Keratinocyte (primary cell): Measurements from ENCODE around the gene SLC35F2. TPM values are rescaled to one million over a fixed set of nuclear protein-coding genes. Genes with fewer than 3 reads are reported as not detected.

Experiments used
- DNase-seq: peaks from one replicate; pipeline ENCODE4 v3.0.0-alpha.2; 2011; ENCODE audit warnings: low read depth, missing footprints, low spot score
- FAIRE-seq: peaks from 2 replicates; lab custom pipeline; 2011; peaks lifted over from hg19 to GRCh38; lab: Jason Lieb, UNC
- H2AFZ ChIP-seq: 2 replicates; pipeline ENCODE4 v1.6.0; 2012; ENCODE audit warnings: low read length, control low read depth, inconsistent platforms; ENCODE audit not compliant: control insufficient read depth
- H3K27ac ChIP-seq: 2 replicates; pipeline ENCODE4 v1.5.1; 2011; ENCODE audit warnings: low read length; ENCODE audit not compliant: control insufficient read depth, insufficient read depth
- H3K27me3 ChIP-seq: 3 replicates; pipeline ENCODE4 v1.6.0; 2011; ENCODE audit warnings: low read length; ENCODE audit not compliant: control insufficient read depth, insufficient read depth; ENCODE audit errors: extremely low read depth
- H3K36me3 ChIP-seq, 2 experiments: 2 replicates in 1 of 2; 3 replicates in 1 of 2; pipeline ENCODE4 v1.5.1; 2011; ENCODE audit warnings: low read length in 2 of 2, mild to moderate bottlenecking in 1 of 2; ENCODE audit not compliant: control insufficient read depth in 2 of 2, insufficient read depth in 2 of 2; ENCODE audit errors: extremely low read depth in 1 of 2
- H3K4me1 ChIP-seq: 3 replicates; pipeline ENCODE4 v1.5.1; 2011; ENCODE audit warnings: low read length; ENCODE audit not compliant: control insufficient read depth, insufficient read depth; ENCODE audit errors: extremely low read depth
- H3K4me2 ChIP-seq: 3 replicates; pipeline ENCODE4 v1.6.0; 2011; ENCODE audit warnings: low read depth, low read length; ENCODE audit not compliant: control insufficient read depth, insufficient read depth; ENCODE audit errors: extremely low read depth
- H3K4me3 ChIP-seq, 3 experiments: fragments of 200-600 bp in 1 of 3; sonication (generic) in 1 of 3; 2 replicates in 2 of 3; 3 replicates in 1 of 3; pipeline ENCODE4 v1.5.1; 2011 to 2016; ENCODE audit warnings: low read length in 3 of 3, mild to moderate bottlenecking in 3 of 3, control low read depth in 2 of 3, inconsistent platforms in 1 of 3, low read depth in 1 of 3, mixed read lengths in 1 of 3, mixed run types in 1 of 3, moderate library complexity in 1 of 3; ENCODE audit not compliant: control insufficient read depth in 2 of 3, insufficient read depth in 2 of 3; ENCODE audit errors: extremely low read depth in 1 of 3
- H3K79me2 ChIP-seq: 2 replicates; pipeline ENCODE4 v1.6.0; 2012; ENCODE audit warnings: low read length; ENCODE audit not compliant: control insufficient read depth, insufficient read depth
- H3K9ac ChIP-seq: 3 replicates; pipeline ENCODE4 v1.6.0; 2011; ENCODE audit warnings: low read length; ENCODE audit not compliant: control insufficient read depth, insufficient read depth; ENCODE audit errors: extremely low read depth
- H3K9me1 ChIP-seq: 3 replicates; pipeline ENCODE4 v1.6.0; 2011; ENCODE audit warnings: low read length; ENCODE audit not compliant: control insufficient read depth, insufficient read depth; ENCODE audit errors: extremely low read depth
- H3K9me3 ChIP-seq: 2 replicates; pipeline ENCODE4 v1.5.1; 2012; ENCODE audit warnings: low read depth, low read length; ENCODE audit not compliant: control insufficient read depth
- H4K20me1 ChIP-seq: 3 replicates; pipeline ENCODE4 v1.6.0; 2011; ENCODE audit warnings: low read length; ENCODE audit not compliant: control insufficient read depth, insufficient read depth; ENCODE audit errors: extremely low read depth
- EZH2 ChIP-seq: IDR thresholded peaks from one replicate; pipeline ENCODE4 v1.6.1; 2012; ENCODE audit warnings: inconsistent platforms, mild to moderate bottlenecking, low read length, moderate library complexity
- dilution Hi-C: fragments of 300-500 bp; cut with MboI; formaldehyde crosslinking; loops from one replicate; pipeline ENCODE4 v1.7.0; 2020; ENCODE audit warnings: low sequenced_read_pairs; ENCODE audit not compliant: extremely low pct_ligation_motif_present
- polyA plus RNA-seq, 5 experiments: library from polyadenylated mRNA; depleted of rRNA in 3 of 5; stranded (reverse) in 3 of 5; stranded (forward) in 1 of 5; unstranded in 1 of 5; fragments of >200 nt; gene quantifications; 1 replicate in 1 of 5; 2 replicates in 3 of 5; 3 replicates in 1 of 5; pipeline versions ENCODE4 v1.2.1 to v1.2.3, GENCODE V29; 2011 to 2012; ENCODE audit warnings: missing spikeins in 2 of 5, low read depth in 1 of 5, low replicate concordance in 1 of 5
- TF ChIP-seq, protein P1 (sequence below), 3 experiments: IDR thresholded peaks in 1 of 3; conservative IDR thresholded peaks in 1 of 3; optimal IDR thresholded peaks in 1 of 3; 2 replicates in 2 of 3; 3 replicates in 1 of 3; pipeline versions ENCODE3 to v1.5.1; 2011; ENCODE audit warnings: low read length in 3 of 3, mild to moderate bottlenecking in 3 of 3, moderate library complexity in 2 of 3, control low read depth in 1 of 3, inconsistent platforms in 1 of 3; ENCODE audit not compliant: insufficient read depth in 2 of 3; ENCODE audit errors: extremely low read depth in 1 of 3

The SLC35F2 gene
- polyA plus RNA-seq, 1 donor (not counting 4 experiments of a cell fraction or from before 2014, with no cell fraction given): 47.2 TPM

DNA sequence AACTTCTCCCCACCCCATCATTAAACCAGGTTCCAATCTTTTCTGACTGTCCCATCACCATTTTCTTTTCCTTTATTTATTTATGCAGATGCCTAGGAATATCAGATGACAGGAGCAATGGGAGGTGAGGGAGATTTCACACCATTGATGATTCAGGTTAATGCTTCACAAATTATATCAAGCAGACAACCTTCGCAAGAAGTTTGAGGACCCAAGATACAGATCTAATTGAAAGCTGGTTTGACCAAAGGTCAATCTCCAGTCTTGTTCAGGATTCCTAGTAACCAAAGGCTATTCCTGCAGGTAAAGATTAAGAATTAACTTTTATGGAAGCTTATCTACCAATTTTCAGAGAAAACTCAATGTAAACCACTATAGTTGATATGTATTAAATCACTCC, 54.4 kb downstream of the SLC35F2 start:
- H3K9me3 ChIP-seq: no peaks in the 10 kb centered on the region

DNA sequence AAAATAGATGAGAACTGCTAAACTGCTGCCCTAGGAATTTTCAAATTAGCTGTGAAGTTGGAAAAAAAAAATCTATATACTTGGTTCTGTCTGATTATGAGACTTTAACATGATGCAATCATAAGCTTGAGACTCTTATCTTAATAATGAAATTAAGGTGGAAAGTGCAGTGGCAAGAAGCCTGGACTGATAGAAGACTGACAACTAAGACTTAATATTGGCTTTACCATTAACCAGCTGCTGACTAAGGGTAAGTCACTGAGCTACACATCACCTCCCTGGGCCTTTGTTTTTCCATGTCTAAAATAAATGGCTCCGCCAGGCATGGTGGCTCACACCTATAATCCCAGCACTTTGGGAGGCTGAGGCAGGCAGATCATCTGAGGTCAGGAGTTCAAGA, 56.9 kb downstream of the SLC35F2 start:
- no peak for DNase-seq
- H3K9me3 ChIP-seq: no peaks in the 10 kb centered on the region

More for the DNA sequence above, 54.4 kb downstream of the SLC35F2 start:
- dilution Hi-C loops: no loop called here
- Histone ChIP-seq H3K36me3 (peaks cover 6 to 27% of the 10 kb centered on the region in 2 experiments), H4K20me1 (no peaks in the 10 kb centered on the region), H3K4me2 (no peak overlapping the region), H3K9ac (no peak overlapping the region), H3K4me3 (no peak overlapping the region), H2AFZ (no peak overlapping the region), H3K9me1 (no peaks in the 10 kb centered on the region), H3K27me3 (no peaks in the 10 kb centered on the region), H3K79me2 (no peaks in the 10 kb centered on the region), H3K27ac (no peak overlapping the region), H3K4me1 (no peaks in the 10 kb centered on the region)
- DNase-seq: no peak
- TF ChIP-seq, protein P1, sequence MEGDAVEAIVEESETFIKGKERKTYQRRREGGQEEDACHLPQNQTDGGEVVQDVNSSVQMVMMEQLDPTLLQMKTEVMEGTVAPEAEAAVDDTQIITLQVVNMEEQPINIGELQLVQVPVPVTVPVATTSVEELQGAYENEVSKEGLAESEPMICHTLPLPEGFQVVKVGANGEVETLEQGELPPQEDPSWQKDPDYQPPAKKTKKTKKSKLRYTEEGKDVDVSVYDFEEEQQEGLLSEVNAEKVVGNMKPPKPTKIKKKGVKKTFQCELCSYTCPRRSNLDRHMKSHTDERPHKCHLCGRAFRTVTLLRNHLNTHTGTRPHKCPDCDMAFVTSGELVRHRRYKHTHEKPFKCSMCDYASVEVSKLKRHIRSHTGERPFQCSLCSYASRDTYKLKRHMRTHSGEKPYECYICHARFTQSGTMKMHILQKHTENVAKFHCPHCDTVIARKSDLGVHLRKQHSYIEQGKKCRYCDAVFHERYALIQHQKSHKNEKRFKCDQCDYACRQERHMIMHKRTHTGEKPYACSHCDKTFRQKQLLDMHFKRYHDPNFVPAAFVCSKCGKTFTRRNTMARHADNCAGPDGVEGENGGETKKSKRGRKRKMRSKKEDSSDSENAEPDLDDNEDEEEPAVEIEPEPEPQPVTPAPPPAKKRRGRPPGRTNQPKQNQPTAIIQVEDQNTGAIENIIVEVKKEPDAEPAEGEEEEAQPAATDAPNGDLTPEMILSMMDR (optimal IDR thresholded peaks at IDR 0.05 in 1 of 3, IDR thresholded peaks at IDR 0.05 in 1 of 3, conservative IDR thresholded peaks at IDR 0.05 in 1 of 3; ENCODE audit: extremely low read depth in 1 of 3, insufficient read depth in 2 of 3, low read length in 3 of 3): no peak
- TF ChIP-seq EZH2: no peak
- FAIRE-seq: no peak

More for the DNA sequence above, 56.9 kb downstream of the SLC35F2 start:
- H3K4me2 ChIP-seq: no peak overlapping the region
- H3K9me1 ChIP-seq: no peaks in the 10 kb centered on the region
- H4K20me1 ChIP-seq: no peaks in the 10 kb centered on the region
- no peak overlapping the region for H3K4me3 ChIP-seq
- H3K9ac ChIP-seq: no peak overlapping the region
- no peaks in the 10 kb centered on the region for H3K4me1 ChIP-seq
- peaks cover 7 to 12% of the 10 kb centered on the region in 2 experiments for H3K36me3 ChIP-seq
- no peak overlapping the region for H2AFZ ChIP-seq
- dilution Hi-C loops: no loop called here
- H3K27ac ChIP-seq: no peak overlapping the region
- no peaks in the 10 kb centered on the region for H3K27me3 ChIP-seq
- FAIRE-seq: no peak
- TF ChIP-seq, protein P1 (optimal IDR thresholded peaks at IDR 0.05 in 1 of 3, IDR thresholded peaks at IDR 0.05 in 1 of 3, conservative IDR thresholded peaks at IDR 0.05 in 1 of 3; ENCODE audit: extremely low read depth in 1 of 3, insufficient read depth in 2 of 3, low read length in 3 of 3): no peak
- TF ChIP-seq EZH2: no peak
- no peaks in the 10 kb centered on the region for H3K79me2 ChIP-seq
